MCF 10A (cell line): ENCODE measurements around the gene UBL3. TPM values are rescaled to one million over a fixed set of nuclear protein-coding genes. Genes with fewer than 3 reads are reported as not detected.

Source experiments
- BruUV-seq: library from RNA; stranded (reverse); fragments of 400-500 nt; replicated peaks from 2 replicates; lab custom pipeline; 2021; lab: Mats Ljungman, UMichigan
- CTCF ChIA-PET: fragments of 300-600 bp; sonication (Branson Sonifier 250); formaldehyde crosslinking; extraction: SDS; loops from one replicate; lab custom pipeline; 2021; ENCODE audit warnings: antibody characterized with exemption, inconsistent platforms; lab: Yijun Ruan, JAX
- POLR2A ChIA-PET: fragments of 300-600, 350-650 bp; sonication (Branson Sonifier 250); formaldehyde crosslinking; extraction: SDS; loops from one replicate; lab custom pipeline; 2020; ENCODE audit warnings: antibody characterized with exemption, inconsistent platforms; lab: Yijun Ruan, JAX
- DNase-seq: peaks from one replicate; pipeline ENCODE4 v3.0.0-alpha.2; 2018; ENCODE audit not compliant: unreplicated experiment
- H3K27ac Mint-ChIP-seq: one replicate; pipeline ENCODE4 v1.8.0; 2022; ENCODE audit warnings: mild to moderate bottlenecking, low read depth, mixed read lengths; ENCODE audit not compliant: unreplicated experiment
- H3K27me3 Mint-ChIP-seq: one replicate; pipeline ENCODE4 v1.8.0; 2022; ENCODE audit warnings: mixed read lengths; ENCODE audit not compliant: insufficient read depth, unreplicated experiment
- H3K36me3 Mint-ChIP-seq: one replicate; pipeline ENCODE4 v1.8.0; 2022; ENCODE audit warnings: mild to moderate bottlenecking, moderate library complexity, mixed read lengths; ENCODE audit not compliant: insufficient read depth, unreplicated experiment
- H3K4me1 Mint-ChIP-seq: one replicate; pipeline ENCODE4 v1.8.0; 2022; ENCODE audit warnings: mixed read lengths; ENCODE audit not compliant: insufficient read depth, unreplicated experiment
- H3K4me3 Mint-ChIP-seq: one replicate; pipeline ENCODE4 v1.8.0; 2022; ENCODE audit warnings: mild to moderate bottlenecking, moderate library complexity, mixed read lengths; ENCODE audit not compliant: unreplicated experiment
- H3K9me3 Mint-ChIP-seq: one replicate; pipeline ENCODE4 v1.8.0; 2022; ENCODE audit warnings: mixed read lengths; ENCODE audit not compliant: unreplicated experiment
- CTCF ChIP-seq: fragments of 200-600 bp; IDR thresholded peaks from one replicate; pipeline ENCODE4 v1.8.0; 2022; ENCODE audit warnings: antibody characterized with exemption, mild to moderate bottlenecking; ENCODE audit not compliant: unreplicated experiment
- intact Hi-C: fragments of 100-400 bp; cut with micrococcal nuclease; formaldehyde crosslinking; loops from 2 replicates; pipeline ENCODE4 v1.14.1; 2022
- total RNA-seq: library from RNA; stranded (reverse); gene quantifications from 2 replicates; pipeline ENCODE4 v1.2.3, GENCODE V29; 2022

Gene UBL3
- total RNA-seq, 1 experiment from 2014 or later, result 18.2 TPM

GRCh38 chr13:29875646-29876045 is 25.2 kb upstream of the UBL3 start:
- H3K9me3 Mint-ChIP-seq, result no peaks in the 10 kb centered on the region
- ChIA-PET POLR2A (no interaction called here), CTCF (interaction anchor here (0.7 kb wide), 1 partner anchor 236 kb away, joined by 3 read pairs; no protein-coding TSS in a partner anchor)
- no peaks in the 10 kb centered on the region for H3K27me3 Mint-ChIP-seq
- DNase-seq, result no peak
- no peak overlapping the region for H3K27ac Mint-ChIP-seq
- no peaks in the 10 kb centered on the region for H3K4me1 Mint-ChIP-seq
- H3K4me3 Mint-ChIP-seq, result no peak overlapping the region
- BruUV-seq, result no TSS peak
- no peaks in the 10 kb centered on the region for H3K36me3 Mint-ChIP-seq
- no peak for TF ChIP-seq CTCF
- intact Hi-C loops, result no loop called here

DNA sequence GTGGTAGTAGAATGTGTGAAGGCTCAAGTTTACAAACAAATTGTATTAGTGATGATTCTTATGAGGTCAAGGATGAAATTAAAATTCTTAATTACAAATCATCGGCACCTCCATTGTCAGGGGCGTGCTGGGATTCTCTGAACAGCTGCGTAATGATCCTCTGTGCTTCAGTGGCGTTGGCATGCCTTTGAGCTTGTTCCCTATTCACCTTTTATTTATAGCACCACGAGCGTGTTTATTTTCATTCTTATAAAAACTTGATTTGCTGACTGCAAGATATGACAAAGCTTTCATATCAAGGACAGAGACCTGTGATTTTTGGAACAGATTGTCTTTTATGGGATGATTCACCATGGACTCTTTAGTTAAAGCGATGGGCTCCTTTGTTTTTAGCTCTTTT is 18.2 kb upstream of the UBL3 start:
- TF ChIP-seq CTCF, result no peak
- Mint-ChIP-seq H3K4me1 (no peaks in the 10 kb centered on the region), H3K27ac (no peak overlapping the region), H3K9me3 (no peaks in the 10 kb centered on the region), H3K36me3 (no peaks in the 10 kb centered on the region), H3K4me3 (no peak overlapping the region), H3K27me3 (no peaks in the 10 kb centered on the region)
- ChIA-PET POLR2A (interaction anchor here (0.9 kb wide), 1 partner anchor 15 kb away, joined by 3 read pairs; no protein-coding TSS in a partner anchor), CTCF (interaction anchor here (0.7 kb wide), 1 partner anchor 13 kb away, joined by 3 read pairs; no protein-coding TSS in a partner anchor)
- intact Hi-C loops, result no loop called here
- no TSS peak for BruUV-seq
- no peak for DNase-seq

DNA sequence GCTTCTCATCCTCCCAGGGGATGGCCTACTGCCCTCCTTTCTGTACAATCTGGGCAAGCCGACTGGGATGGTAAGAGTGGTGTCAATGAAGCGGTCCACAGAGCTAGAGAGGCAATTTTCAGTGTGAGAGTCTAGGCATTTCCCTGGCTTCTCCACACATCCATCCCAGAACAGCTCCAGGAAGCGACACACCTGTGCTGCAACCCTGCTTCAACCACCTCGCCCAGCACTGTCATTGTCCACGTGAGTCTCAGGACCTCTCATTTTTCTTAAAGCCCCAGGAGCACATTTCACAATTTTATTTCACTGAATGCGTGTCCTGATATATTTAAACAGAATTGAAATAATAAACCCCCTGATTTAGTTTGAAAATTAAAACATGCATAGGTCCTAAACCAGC is 15.5 kb upstream of the UBL3 start:
- no peak for TF ChIP-seq CTCF
- H3K36me3 Mint-ChIP-seq, result no peaks in the 10 kb centered on the region
- peak; percentile 8 for DNase-seq
- H3K27ac Mint-ChIP-seq, result no peak overlapping the region
- no peaks in the 10 kb centered on the region for H3K9me3 Mint-ChIP-seq
- peaks cover 16% of the 10 kb centered on the region for H3K4me1 Mint-ChIP-seq
- no peak overlapping the region for H3K4me3 Mint-ChIP-seq
- intact Hi-C loops, result no loop called here
- no TSS peak for BruUV-seq
- no peaks in the 10 kb centered on the region for H3K27me3 Mint-ChIP-seq
- ChIA-PET POLR2A (interaction anchor here (1.7 to 4.1 kb wide), 2 partner anchors 16 to 58 kb away, joined by 4 to 21 read pairs; partner anchors contain the start of gene UBL3), CTCF (interaction anchor here (0.6 kb wide), 1 partner anchor 235 kb away, joined by 5 read pairs; no protein-coding TSS in a partner anchor)

DNA sequence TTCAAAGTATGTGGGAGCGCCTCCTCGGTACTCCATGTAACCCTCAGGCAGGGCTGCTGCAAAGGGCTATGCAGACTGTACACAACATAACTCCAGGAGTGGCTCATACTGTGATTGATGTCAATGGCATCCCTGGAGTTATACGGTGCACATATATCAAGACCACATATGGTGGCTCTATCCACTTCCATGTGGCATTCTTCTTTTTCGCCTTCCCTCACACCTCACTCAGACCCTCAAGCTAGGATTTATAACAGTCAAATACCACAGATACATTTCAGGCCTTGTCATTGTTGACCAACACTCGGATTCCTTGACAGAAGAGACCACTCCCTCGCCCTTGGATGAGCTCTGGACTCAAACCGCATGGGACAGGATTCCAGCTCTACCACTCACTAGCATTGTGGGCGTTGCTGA is 11.3 kb upstream of the UBL3 start:
- H3K4me1 Mint-ChIP-seq, result peaks cover 17% of the 10 kb centered on the region
- ChIA-PET CTCF (interaction anchor here (0.6 to 1.0 kb wide), 5 partner anchors 10 to 91 kb away, joined by 3 read pairs; no protein-coding TSS in a partner anchor), POLR2A (interaction anchor here (0.5 to 3.0 kb wide), 4 partner anchors 11 to 237 kb away, joined by 3 to 12 read pairs (median 4); partner anchors contain the start of gene UBL3)
- DNase-seq, result peak; percentile 15
- no peaks in the 10 kb centered on the region for H3K9me3 Mint-ChIP-seq
- no peak overlapping the region for H3K4me3 Mint-ChIP-seq
- no TSS peak for BruUV-seq
- no peaks in the 10 kb centered on the region for H3K27me3 Mint-ChIP-seq
- peak overlapping the region; percentile 82 for H3K27ac Mint-ChIP-seq
- TF ChIP-seq CTCF, result no peak
- intact Hi-C loops, result no loop called here
- no peaks in the 10 kb centered on the region for H3K36me3 Mint-ChIP-seq
